Activated gamma-delta T cell treated with Interleukin-2 at 50 U/mL for 16 hours (primary cell): ENCODE data around the gene FBXL7.
"Not testable (repeated sequence)": the region's sequence is repeated elsewhere in the genome, so short reads cannot be mapped to it uniquely, and the experiment has no call there.

ENCODE experiments used
- DNase-seq: peaks from one replicate; pipeline ENCODE4 v3.0.0-alpha.2; 2020

The FBXL7 gene

GRCh38 chr5:15835514-15835913 lies 335.5 kb downstream of the FBXL7 start:
- DNase-seq, result no peak

- no peak for DNase-seq
Observed at GRCh38 chr5:15837551-15838289, 337.7 kb downstream of the FBXL7 start.

GRCh38 chr5:15844253-15844652 lies 344.3 kb downstream of the FBXL7 start:
- no peak for DNase-seq

- no peak for DNase-seq
Observed at GRCh38 chr5:15844871-15845270, 344.9 kb downstream of the FBXL7 start.

GRCh38 chr5:15850536-15850935 lies 350.6 kb downstream of the FBXL7 start:
- no peak for DNase-seq

DNA sequence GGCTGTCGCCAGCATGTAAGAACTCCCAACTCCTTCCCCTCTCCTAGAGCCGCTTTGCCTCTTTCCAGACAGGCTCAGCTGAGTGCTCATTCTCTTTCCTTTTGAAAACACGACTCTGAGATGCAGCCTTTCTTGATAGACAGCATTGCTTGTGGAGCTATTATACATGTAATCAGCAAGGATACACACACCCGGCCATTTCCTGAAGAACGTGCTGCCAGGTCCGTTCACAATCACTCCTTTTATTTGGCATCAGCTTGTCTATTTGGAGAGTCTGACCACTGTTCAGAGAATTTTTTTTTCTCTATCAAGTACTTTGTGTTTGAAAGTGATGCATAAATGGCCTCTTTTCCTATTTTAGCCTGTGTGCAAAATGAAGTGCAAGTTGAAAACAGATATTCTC lies 351.0 kb downstream of the FBXL7 start:
- DNase-seq, result no peak

DNA sequence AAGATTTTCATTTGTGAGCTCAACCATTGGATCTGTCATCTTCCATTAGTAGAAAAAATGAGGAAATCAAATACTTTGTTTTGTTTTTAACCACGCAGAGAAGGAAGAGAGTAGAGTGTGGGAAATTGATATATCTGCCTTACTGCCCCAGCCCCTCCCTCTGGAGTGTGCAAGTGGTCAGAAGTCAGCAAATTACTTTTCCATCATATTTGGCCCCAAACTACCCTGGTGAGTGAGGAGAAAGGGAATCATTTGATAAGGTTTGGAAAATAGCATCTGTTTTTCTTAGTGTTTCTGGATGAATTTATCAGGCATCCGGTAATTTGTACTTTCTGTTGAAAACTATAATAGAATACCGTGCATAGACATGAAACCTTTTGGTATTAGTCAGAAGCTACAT lies 352.2 kb downstream of the FBXL7 start:
- no peak for DNase-seq

DNA sequence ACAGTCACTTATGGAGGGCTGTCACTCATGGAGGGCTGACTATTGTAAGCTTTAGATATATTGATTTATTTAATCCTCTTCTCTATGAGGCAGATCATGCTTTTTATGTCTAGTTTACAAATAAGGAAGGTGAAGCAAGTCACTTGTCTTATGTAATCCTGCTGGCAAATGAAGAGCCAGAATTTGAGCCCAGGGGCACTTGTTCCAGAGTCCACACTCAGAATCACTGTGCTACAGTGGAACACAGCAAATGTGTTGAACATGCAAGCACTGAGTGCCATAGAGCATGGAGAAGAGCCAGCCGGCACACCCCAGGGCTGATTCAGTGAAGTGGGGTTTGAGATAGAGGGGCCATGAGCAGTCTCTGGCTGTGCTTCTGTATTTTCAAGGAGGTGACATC lies 353.0 kb downstream of the FBXL7 start:
- DNase-seq, result no peak

GRCh38 chr5:15858326-15858725 lies 358.3 kb downstream of the FBXL7 start:
- DNase-seq, result no peak

- no peak for DNase-seq
Observed at GRCh38 chr5:15864536-15865215, 364.7 kb downstream of the FBXL7 start.

DNA sequence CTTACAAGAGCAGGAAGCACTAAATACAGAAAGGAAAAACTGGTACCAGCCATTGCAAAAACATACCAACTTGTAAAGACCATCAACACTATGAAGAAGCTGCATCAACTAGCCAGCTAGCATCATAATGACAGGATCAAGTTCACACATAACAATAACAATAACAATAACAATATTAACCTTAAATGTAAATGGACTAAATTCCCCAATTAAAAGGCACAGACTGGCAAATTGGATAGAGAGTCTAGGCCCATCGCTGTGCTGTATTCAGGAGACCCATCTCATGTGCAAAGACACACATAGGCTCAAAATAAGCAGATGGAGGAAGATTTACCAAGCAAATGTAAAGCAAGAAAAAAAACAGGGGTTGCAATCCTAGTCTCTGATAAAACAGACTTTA lies 372.3 kb downstream of the FBXL7 start:
- DNase-seq, result not testable (repeated sequence)

DNA sequence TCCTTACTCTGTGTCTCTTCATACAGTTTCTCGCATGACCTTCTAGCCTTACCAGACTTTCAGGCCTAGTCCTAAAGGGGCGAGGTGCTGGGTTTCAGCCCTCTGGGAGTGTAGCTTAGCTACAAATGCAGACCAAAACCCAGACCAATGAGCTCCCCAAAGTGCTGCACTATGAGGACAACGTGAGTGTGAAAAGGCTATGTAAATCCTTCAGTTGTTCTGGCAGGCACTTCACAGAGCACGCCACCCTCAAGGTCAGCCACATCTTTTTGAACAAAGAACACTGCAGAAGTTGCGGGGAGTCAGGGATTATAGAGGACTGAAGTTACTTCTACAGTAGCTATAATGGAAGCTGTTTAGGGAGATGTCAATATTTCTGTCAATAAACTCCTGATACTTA lies 377.9 kb downstream of the FBXL7 start:
- DNase-seq, result no peak

- DNase-seq, result no peak
Observed at GRCh38 chr5:15880201-15880600, 380.2 kb downstream of the FBXL7 start.

DNA sequence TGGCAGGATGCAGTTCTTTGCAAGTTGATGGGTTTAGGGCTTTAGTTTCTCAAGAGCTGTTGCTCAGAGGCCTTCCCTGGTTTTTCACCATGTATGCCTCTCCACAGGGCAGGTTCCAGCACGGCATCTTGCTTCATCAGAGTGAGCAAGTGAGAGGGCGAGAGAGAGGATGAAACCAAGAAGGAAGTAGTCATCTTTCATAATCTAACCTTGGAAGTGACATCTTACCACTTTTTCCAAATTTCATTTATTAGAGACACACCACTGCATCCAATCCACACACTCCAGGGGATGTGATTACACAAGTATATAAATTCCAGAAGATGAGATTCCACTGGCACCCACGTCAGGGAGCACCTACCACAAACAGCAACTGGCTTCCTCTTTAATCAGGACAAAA lies 385.2 kb downstream of the FBXL7 start:
- no peak for DNase-seq

GRCh38 chr5:15886156-15886555 lies 386.2 kb downstream of the FBXL7 start:
- no peak for DNase-seq

DNA sequence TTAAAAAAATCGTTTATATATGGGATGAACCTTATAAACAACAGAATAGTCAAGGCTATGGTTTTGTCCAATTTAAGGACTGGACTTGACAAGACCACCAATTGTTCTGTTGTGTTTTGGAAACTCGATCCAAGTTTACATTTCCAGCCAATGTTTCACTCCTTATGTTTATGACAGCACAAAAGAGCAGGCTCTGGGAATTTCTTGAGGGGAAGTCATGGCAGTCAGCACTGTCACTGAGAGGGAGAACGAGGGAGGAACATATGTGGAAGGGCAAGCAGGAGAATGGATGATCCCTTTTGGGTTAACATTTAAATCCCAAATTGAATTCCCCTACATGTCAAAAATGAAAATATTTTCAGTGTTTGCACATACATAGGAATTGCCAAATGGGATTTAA lies 387.1 kb downstream of the FBXL7 start:
- DNase-seq, result no peak

DNA sequence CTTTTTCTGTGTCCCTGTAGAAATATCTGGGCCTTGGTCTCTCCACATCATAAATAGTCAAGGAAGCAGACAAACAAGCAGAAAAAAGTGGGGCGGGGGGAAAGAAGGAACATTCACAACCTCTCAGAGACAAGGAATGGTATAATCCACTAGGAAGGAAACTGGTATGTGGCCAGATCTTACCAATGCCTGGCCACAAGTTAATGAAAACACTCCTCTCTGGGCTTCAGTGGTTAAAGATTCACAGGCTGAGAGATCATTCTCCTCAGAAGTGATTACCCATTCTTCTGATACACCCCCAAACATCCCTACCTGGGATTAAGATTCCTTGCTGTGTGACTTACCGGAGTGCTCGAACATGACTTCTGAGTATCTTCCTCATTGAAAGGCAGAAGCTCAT lies 389.0 kb downstream of the FBXL7 start:
- DNase-seq, result no peak

DNA sequence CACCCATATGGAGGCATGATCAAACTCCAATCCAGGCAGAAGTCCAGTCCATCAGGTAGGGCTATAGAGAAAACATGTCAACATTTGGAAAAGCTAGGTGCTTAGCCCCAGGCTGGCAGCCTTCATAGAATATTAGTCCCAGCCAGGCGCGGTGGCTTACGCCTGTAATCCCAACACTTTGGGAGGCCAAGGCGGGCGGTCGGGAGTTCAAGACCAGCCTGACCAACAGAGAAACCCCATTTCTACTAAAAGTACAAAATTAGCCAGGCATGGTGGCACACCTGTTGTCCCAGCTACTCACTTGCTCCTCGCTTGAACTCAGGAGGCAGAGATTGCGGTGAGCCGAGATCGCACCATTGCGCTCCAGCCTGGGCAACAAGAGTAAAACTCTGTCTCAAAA lies 393.9 kb downstream of the FBXL7 start:
- no peak for DNase-seq

DNA sequence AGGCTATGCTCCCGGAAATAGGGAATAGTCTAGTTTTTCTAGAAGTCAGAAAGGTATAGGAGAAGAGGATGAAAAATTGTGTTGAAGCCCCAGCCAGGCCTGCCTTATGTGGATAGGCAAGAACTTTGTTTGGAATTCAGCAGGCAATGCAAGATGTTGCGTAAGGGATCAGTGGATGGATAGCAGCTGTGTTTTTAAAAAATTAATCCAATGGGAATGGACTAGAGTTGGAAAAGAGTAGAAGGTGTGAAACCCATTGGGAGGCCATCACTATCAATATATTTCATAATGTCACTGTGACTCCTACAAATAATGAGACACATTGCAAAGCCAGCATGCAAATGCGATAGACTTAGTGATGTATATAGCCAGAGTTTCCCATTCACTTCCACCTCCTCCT lies 397.7 kb downstream of the FBXL7 start:
- DNase-seq, result no peak

- DNase-seq, result no peak
Observed at GRCh38 chr5:15898641-15899040, 398.7 kb downstream of the FBXL7 start.

GRCh38 chr5:15899481-15899880 lies 399.5 kb downstream of the FBXL7 start:
- DNase-seq, result no peak

DNA sequence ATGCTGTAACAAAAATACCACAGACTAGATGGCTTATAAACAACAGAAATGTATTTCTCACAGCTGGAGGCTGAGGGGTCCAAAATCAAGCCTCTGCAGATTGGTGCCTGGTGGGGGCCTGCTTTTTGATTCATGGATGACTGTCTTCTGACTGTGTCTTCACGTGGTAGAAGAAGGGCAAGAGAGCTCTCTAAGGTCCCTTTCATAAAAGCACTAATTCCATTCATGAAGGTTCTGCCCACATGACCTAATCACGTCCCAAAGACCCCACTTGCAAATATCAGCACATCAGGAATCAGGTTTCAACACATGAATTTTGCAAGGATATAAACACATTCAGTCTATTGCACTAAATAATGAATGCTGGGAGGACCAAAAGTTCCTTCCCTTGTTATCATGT lies 401.2 kb downstream of the FBXL7 start:
- DNase-seq, result no peak

DNA sequence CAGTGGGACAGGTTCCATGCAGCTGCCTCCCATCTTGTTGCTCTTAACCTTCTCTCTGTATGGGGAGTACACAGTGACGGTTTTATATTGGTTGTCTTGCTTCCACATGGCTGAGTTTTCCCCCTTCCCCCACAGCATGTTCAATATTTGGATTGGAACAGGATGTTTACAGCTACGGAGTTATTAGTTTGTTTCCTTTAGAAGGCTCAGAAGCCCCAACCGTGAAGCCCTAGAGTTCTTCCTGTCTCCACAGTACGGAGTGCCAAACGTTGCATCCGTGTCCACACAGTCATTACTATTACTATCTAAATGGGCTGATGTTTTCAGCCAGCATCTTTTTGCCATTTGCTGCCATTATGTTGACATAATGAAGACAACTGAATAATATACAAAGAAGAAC lies 402.1 kb downstream of the FBXL7 start:
- no peak for DNase-seq

- no peak for DNase-seq
Observed at GRCh38 chr5:15904899-15905830, 405.2 kb downstream of the FBXL7 start.
